ENCODE results near the gene RASAL2. TPM values are rescaled to one million over a fixed set of nuclear protein-coding genes. Genes with fewer than 3 reads are reported as not detected.

The RASAL2 gene
- total RNA-seq, 1 experiment from 2014 or later: 32.4 TPM

GRCh38 chr1:178124115-178124514 lies 30.2 kb downstream of the RASAL2 start:
- intact Hi-C loops (cut with micrococcal nuclease; ENCODE audit: unreplicated experiment): no loop called here
- peak; percentile 27 for DNase-seq
- TF ChIP-seq CTCF (IDR thresholded peaks at IDR 0.05; ENCODE audit: unreplicated experiment): no peak
- H3K4me3 Mint-ChIP-seq (ENCODE audit: low read depth, unreplicated experiment): no peak overlapping the region
- H3K9me3 Mint-ChIP-seq (ENCODE audit: low read depth, unreplicated experiment): no peaks in the 10 kb centered on the region
- H3K27ac Mint-ChIP-seq (ENCODE audit: unreplicated experiment): peak overlapping the region; percentile 54
- no peaks in the 10 kb centered on the region for H3K27me3 Mint-ChIP-seq (ENCODE audit: unreplicated experiment)
- peaks cover 76% of the 10 kb centered on the region for H3K4me1 Mint-ChIP-seq (ENCODE audit: low read depth, unreplicated experiment)
- no TSS peak for BruUV-seq (replicated peaks)
- CTCF ChIA-PET: interaction anchor here (1.7 kb wide), 1 partner anchor 30 kb away, joined by 6 read pairs; the partner anchor contains the start of gene RASAL2
- H3K36me3 Mint-ChIP-seq (ENCODE audit: insufficient read depth, unreplicated experiment): peaks cover 8% of the 10 kb centered on the region

GRCh38 chr1:178126261-178126660 lies 32.4 kb downstream of the RASAL2 start:
- H3K4me3 Mint-ChIP-seq (ENCODE audit: low read depth, unreplicated experiment): peak overlapping the region; percentile 54

DNA sequence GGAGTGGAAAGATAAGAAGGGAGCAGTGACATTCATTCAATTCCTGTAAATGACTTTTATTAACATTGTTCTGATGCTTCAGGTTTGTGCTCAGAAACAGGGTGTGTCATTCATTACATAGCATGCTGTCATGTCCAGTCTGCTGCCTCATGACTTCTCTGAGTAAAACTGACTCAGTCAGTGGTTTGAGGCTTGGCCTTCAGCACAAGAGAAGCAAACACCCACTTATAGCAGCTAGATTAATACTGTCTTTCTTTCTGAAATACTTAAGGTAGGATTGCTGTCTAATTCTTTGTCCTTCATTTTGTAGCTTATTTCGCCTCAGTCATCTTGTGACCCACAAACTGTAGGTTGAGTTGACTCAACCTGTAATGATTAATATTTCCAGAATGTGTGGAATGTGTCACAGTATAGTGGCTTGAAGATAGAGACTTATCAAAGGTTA lies 32.9 kb downstream of the RASAL2 start:
- TF ChIP-seq CTCF (IDR thresholded peaks at IDR 0.05; ENCODE audit: unreplicated experiment): no peak
- no TSS peak for BruUV-seq (replicated peaks)
- Mint-ChIP-seq H3K27me3 (ENCODE audit: unreplicated experiment) (no peaks in the 10 kb centered on the region), H3K36me3 (ENCODE audit: insufficient read depth, unreplicated experiment) (peaks cover 8% of the 10 kb centered on the region), H3K4me1 (ENCODE audit: low read depth, unreplicated experiment) (peaks cover 58% of the 10 kb centered on the region), H3K4me3 (ENCODE audit: low read depth, unreplicated experiment) (peak overlapping the region; percentile 54), H3K27ac (ENCODE audit: unreplicated experiment) (peak overlapping the region; percentile 92), H3K9me3 (ENCODE audit: low read depth, unreplicated experiment) (no peaks in the 10 kb centered on the region)
- CTCF ChIA-PET: interaction anchor here (0.5 to 1.5 kb wide), 7 partner anchors 26 to 1124 kb away, joined by 3 to 4 read pairs (median 3); no protein-coding TSS in a partner anchor
- intact Hi-C loops (cut with micrococcal nuclease; ENCODE audit: unreplicated experiment): loop anchor here (2.0 to 5.0 kb wide), 2 partner anchors 32 to 111 kb away; partner anchors contain the start of gene RASAL2
- peak; percentile 51 for DNase-seq

More at GRCh38 chr1:178126261-178126660, 32.4 kb downstream of the RASAL2 start:
- Mint-ChIP-seq H3K27ac (ENCODE audit: unreplicated experiment) (peak overlapping the region; percentile 92), H3K27me3 (ENCODE audit: unreplicated experiment) (no peaks in the 10 kb centered on the region), H3K36me3 (ENCODE audit: insufficient read depth, unreplicated experiment) (peaks cover 8% of the 10 kb centered on the region), H3K4me1 (ENCODE audit: low read depth, unreplicated experiment) (peaks cover 60% of the 10 kb centered on the region), H3K9me3 (ENCODE audit: low read depth, unreplicated experiment) (no peaks in the 10 kb centered on the region)
- CTCF ChIA-PET: interaction anchor here (0.6 to 1.5 kb wide), 6 partner anchors 25 to 886 kb away, joined by 3 to 4 read pairs (median 3); no protein-coding TSS in a partner anchor
- DNase-seq: no peak
- TF ChIP-seq CTCF (IDR thresholded peaks at IDR 0.05; ENCODE audit: unreplicated experiment): no peak
- intact Hi-C loops (cut with micrococcal nuclease; ENCODE audit: unreplicated experiment): loop anchor here (2.0 to 5.0 kb wide), 2 partner anchors 31 to 111 kb away; partner anchors contain the start of gene RASAL2
- no TSS peak for BruUV-seq (replicated peaks)

GRCh38 chr1:178127482-178128191 lies 33.7 kb downstream of the RASAL2 start:
- peaks cover 56% of the 10 kb centered on the region for H3K4me1 Mint-ChIP-seq (ENCODE audit: low read depth, unreplicated experiment)
- intact Hi-C loops (cut with micrococcal nuclease; ENCODE audit: unreplicated experiment): loop anchor here (2.0 to 5.0 kb wide), 2 partner anchors 33 to 110 kb away; partner anchors contain the start of gene RASAL2

More at GRCh38 chr1:178127482-178128191, 33.7 kb downstream of the RASAL2 start:
- Mint-ChIP-seq H3K9me3 (ENCODE audit: low read depth, unreplicated experiment) (no peaks in the 10 kb centered on the region), H3K27ac (ENCODE audit: unreplicated experiment) (peak overlapping the region; percentile 92), H3K4me3 (ENCODE audit: low read depth, unreplicated experiment) (peak overlapping the region; percentile 54), H3K36me3 (ENCODE audit: insufficient read depth, unreplicated experiment) (peaks cover 8% of the 10 kb centered on the region), H3K27me3 (ENCODE audit: unreplicated experiment) (no peaks in the 10 kb centered on the region)
- no peak for DNase-seq
- BruUV-seq (replicated peaks): TSS peak; percentile 59
- TF ChIP-seq CTCF (IDR thresholded peaks at IDR 0.05; ENCODE audit: unreplicated experiment): no peak
- CTCF ChIA-PET: interaction anchor here (1.5 kb wide), 2 partner anchors 26 to 33 kb away, joined by 3 read pairs; no protein-coding TSS in a partner anchor
